ENCODE measurements around the gene C3orf33.

DNA sequence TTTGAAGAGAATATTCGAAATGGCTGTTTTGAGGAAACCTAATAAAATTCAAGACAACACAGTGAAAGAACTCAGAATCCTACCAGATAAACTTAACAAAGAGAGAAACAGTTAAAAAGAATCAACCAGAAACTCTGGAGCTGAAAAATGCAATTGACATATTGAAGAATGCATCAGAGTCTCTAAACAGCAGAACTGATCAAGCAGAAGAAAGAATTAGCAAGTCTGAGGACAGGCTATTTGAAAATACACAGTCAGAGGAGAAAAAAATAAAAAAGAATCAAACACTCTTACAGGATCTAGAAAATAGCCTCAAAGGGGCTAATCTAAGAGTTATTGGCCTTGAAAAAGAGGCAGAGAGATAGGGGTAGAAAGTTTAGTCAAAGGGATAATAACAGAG is 13.5 kb downstream of the C3orf33 start:
- no peak for TF ChIP-seq CHD1 (IDR thresholded peaks at IDR 0.05; ENCODE audit: low read length)
- TF ChIP-seq HDAC3 (IDR thresholded peaks at IDR 0.05; ENCODE audit: borderline replicate concordance, partially characterized antibody): no peak
- TF ChIP-seq TAF1 (IDR thresholded peaks at IDR 0.05; ENCODE audit: control insufficient read depth, extremely low read depth, insufficient read depth, low read length, severe bottlenecking): no peak
- TF ChIP-seq, protein P1, sequence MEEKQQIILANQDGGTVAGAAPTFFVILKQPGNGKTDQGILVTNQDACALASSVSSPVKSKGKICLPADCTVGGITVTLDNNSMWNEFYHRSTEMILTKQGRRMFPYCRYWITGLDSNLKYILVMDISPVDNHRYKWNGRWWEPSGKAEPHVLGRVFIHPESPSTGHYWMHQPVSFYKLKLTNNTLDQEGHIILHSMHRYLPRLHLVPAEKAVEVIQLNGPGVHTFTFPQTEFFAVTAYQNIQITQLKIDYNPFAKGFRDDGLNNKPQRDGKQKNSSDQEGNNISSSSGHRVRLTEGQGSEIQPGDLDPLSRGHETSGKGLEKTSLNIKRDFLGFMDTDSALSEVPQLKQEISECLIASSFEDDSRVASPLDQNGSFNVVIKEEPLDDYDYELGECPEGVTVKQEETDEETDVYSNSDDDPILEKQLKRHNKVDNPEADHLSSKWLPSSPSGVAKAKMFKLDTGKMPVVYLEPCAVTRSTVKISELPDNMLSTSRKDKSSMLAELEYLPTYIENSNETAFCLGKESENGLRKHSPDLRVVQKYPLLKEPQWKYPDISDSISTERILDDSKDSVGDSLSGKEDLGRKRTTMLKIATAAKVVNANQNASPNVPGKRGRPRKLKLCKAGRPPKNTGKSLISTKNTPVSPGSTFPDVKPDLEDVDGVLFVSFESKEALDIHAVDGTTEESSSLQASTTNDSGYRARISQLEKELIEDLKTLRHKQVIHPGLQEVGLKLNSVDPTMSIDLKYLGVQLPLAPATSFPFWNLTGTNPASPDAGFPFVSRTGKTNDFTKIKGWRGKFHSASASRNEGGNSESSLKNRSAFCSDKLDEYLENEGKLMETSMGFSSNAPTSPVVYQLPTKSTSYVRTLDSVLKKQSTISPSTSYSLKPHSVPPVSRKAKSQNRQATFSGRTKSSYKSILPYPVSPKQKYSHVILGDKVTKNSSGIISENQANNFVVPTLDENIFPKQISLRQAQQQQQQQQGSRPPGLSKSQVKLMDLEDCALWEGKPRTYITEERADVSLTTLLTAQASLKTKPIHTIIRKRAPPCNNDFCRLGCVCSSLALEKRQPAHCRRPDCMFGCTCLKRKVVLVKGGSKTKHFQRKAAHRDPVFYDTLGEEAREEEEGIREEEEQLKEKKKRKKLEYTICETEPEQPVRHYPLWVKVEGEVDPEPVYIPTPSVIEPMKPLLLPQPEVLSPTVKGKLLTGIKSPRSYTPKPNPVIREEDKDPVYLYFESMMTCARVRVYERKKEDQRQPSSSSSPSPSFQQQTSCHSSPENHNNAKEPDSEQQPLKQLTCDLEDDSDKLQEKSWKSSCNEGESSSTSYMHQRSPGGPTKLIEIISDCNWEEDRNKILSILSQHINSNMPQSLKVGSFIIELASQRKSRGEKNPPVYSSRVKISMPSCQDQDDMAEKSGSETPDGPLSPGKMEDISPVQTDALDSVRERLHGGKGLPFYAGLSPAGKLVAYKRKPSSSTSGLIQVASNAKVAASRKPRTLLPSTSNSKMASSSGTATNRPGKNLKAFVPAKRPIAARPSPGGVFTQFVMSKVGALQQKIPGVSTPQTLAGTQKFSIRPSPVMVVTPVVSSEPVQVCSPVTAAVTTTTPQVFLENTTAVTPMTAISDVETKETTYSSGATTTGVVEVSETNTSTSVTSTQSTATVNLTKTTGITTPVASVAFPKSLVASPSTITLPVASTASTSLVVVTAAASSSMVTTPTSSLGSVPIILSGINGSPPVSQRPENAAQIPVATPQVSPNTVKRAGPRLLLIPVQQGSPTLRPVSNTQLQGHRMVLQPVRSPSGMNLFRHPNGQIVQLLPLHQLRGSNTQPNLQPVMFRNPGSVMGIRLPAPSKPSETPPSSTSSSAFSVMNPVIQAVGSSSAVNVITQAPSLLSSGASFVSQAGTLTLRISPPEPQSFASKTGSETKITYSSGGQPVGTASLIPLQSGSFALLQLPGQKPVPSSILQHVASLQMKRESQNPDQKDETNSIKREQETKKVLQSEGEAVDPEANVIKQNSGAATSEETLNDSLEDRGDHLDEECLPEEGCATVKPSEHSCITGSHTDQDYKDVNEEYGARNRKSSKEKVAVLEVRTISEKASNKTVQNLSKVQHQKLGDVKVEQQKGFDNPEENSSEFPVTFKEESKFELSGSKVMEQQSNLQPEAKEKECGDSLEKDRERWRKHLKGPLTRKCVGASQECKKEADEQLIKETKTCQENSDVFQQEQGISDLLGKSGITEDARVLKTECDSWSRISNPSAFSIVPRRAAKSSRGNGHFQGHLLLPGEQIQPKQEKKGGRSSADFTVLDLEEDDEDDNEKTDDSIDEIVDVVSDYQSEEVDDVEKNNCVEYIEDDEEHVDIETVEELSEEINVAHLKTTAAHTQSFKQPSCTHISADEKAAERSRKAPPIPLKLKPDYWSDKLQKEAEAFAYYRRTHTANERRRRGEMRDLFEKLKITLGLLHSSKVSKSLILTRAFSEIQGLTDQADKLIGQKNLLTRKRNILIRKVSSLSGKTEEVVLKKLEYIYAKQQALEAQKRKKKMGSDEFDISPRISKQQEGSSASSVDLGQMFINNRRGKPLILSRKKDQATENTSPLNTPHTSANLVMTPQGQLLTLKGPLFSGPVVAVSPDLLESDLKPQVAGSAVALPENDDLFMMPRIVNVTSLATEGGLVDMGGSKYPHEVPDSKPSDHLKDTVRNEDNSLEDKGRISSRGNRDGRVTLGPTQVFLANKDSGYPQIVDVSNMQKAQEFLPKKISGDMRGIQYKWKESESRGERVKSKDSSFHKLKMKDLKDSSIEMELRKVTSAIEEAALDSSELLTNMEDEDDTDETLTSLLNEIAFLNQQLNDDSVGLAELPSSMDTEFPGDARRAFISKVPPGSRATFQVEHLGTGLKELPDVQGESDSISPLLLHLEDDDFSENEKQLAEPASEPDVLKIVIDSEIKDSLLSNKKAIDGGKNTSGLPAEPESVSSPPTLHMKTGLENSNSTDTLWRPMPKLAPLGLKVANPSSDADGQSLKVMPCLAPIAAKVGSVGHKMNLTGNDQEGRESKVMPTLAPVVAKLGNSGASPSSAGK (IDR thresholded peaks at IDR 0.05): no peak
